ENCODE results near the gene MUC4.

GRCh38 chr3:195844671-195845218, 33.0 kb upstream of the MUC4 start:
- no peak for TF ChIP-seq CTCF (IDR thresholded peaks at IDR 0.05)
- no peak for TF ChIP-seq POLR2A (IDR thresholded peaks at IDR 0.05)

All from gastroesophageal sphincter (tissue), 3 donors.